ENCODE results near the gene TP53. TPM values are rescaled to one million over a fixed set of nuclear protein-coding genes. Genes with fewer than 3 reads are reported as not detected.

TP53 gene
- total RNA-seq, 2 experiments from 2014 or later, result 123 to 129 TPM

GRCh38 chr17:7686222-7687071 lies 843 bp downstream of the TP53 start:
- peaks cover 32% of the 10 kb centered on the region for H3K36me3 Mint-ChIP-seq
- H3K9me3 Mint-ChIP-seq, result no peaks in the 10 kb centered on the region
- DNase-seq, result peak; percentile 85
- ChIA-PET POLR2A (interaction anchor here (0.6 to 5.3 kb wide), 34 partner anchors 17 to 562 kb away, joined by 3 to 56 read pairs (median 5); partner anchors contain the start of genes ATP1B2, CD68, CTC1 and CYB5D1), CTCF (interaction anchor here (0.6 to 5.8 kb wide), 24 partner anchors 13 to 640 kb away, joined by 3 to 61 read pairs (median 6); partner anchors contain the start of genes ATP1B2, FXR2, MPDU1 and PLSCR3)
- H3K27me3 Mint-ChIP-seq, result no peaks in the 10 kb centered on the region
- H3K27ac Mint-ChIP-seq, result peak overlapping the region; percentile 100
- H3K4me3 Mint-ChIP-seq, result peak overlapping the region; percentile 100
- intact Hi-C loops (cut with micrococcal nuclease), result loop anchor here (1.0 to 10.0 kb wide), 10 partner anchors 71 to 748 kb away; partner anchors contain the start of genes CTDNEP1, EIF5A, ELP5 and KDM6B
- peaks cover 35% of the 10 kb centered on the region for H3K4me1 Mint-ChIP-seq (ENCODE audit: low read depth)

DNA sequence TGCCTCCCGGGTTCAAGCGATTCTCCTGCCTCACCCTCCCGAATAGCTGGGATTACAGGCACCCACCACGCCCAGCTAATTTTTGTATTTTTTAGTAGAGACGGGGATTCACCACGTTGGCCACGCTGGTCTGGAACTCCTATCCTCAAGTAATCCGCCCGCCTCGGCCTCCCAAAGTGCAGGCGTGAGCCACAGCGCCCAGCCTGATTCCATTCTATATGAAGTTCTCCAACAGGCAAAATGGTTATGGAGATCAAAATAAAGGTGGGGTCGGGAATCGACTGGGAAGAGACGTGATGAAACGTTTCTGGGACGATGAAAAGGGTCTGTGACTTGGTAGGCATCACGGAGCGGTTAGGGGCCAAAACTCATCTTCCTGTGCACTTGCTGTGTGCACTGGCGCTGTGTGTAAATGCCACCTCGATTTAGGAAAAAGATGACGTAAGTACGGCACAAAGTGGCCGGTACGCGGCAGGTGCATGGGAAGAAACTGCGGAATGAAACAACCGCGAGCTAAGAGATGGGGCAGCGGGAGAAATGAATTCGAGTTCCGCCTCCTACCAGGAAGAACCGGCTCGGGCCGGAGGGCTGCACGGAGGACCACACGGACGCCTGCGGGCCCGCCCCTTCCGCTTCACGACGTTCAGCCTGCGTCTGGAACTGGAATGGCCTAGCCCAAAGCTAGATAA lies 1.6 kb downstream of the TP53 start:
- Mint-ChIP-seq H3K9me3 (no peaks in the 10 kb centered on the region), H3K27me3 (no peaks in the 10 kb centered on the region), H3K4me3 (peak overlapping the region; percentile 100), H3K36me3 (peaks cover 29% of the 10 kb centered on the region), H3K4me1 (ENCODE audit: low read depth) (peaks cover 35% of the 10 kb centered on the region), H3K27ac (peak overlapping the region; percentile 100)
- ChIA-PET CTCF (interaction anchor here (0.6 to 5.8 kb wide), 15 partner anchors 12 to 388 kb away, joined by 3 to 61 read pairs (median 10); partner anchors contain the start of genes FXR2, MPDU1, SAT2 and SHBG), POLR2A (interaction anchor here (0.7 to 5.3 kb wide), 22 partner anchors 16 to 488 kb away, joined by 3 to 56 read pairs (median 7); partner anchors contain the start of genes ATP1B2, CD68, CYB5D1 and FXR2)
- DNase-seq, result peak; percentile 95
- intact Hi-C loops (cut with micrococcal nuclease), result loop anchor here (1.0 to 10.0 kb wide), 10 partner anchors 70 to 749 kb away; partner anchors contain the start of genes CTDNEP1, EIF5A, ELP5 and KDM6B

GRCh38 chr17:7684851-7685532 lies 2.3 kb downstream of the TP53 start:
- Mint-ChIP-seq H3K27me3 (no peaks in the 10 kb centered on the region), H3K36me3 (peaks cover 26% of the 10 kb centered on the region), H3K9me3 (no peaks in the 10 kb centered on the region), H3K27ac (peak overlapping the region; percentile 100), H3K4me1 (ENCODE audit: low read depth) (peaks cover 31% of the 10 kb centered on the region), H3K4me3 (peak overlapping the region; percentile 100)
- ChIA-PET CTCF (interaction anchor here (0.7 to 4.5 kb wide), 6 partner anchors 12 to 638 kb away, joined by 3 to 15 read pairs (median 6); partner anchors contain the start of gene TMEM102), POLR2A (interaction anchor here (0.8 to 5.3 kb wide), 4 partner anchors 58 to 132 kb away, joined by 3 to 56 read pairs (median 21); partner anchors contain the start of genes MPDU1 and SAT2)
- intact Hi-C loops (cut with micrococcal nuclease), result loop anchor here (5.0 to 10.0 kb wide), 3 partner anchors 203 to 750 kb away; partner anchors contain the start of genes CTDNEP1, ELP5, NDEL1 and POLR2A
- DNase-seq, result no peak

GRCh38 chr17:7677388-7678067 lies 9.8 kb downstream of the TP53 start:
- Mint-ChIP-seq H3K36me3 (peaks cover 30% of the 10 kb centered on the region), H3K4me1 (ENCODE audit: low read depth) (peaks cover 2% of the 10 kb centered on the region), H3K9me3 (peaks cover 9% of the 10 kb centered on the region), H3K4me3 (no peak overlapping the region), H3K27ac (no peak overlapping the region), H3K27me3 (no peaks in the 10 kb centered on the region)
- POLR2A ChIA-PET, result interaction anchor here (0.6 kb wide), 1 partner anchor 778 kb away, joined by 3 read pairs; no protein-coding TSS in a partner anchor
- DNase-seq, result no peak
- intact Hi-C loops (cut with micrococcal nuclease), result no loop called here
- CTCF ChIA-PET, result no interaction called here

GRCh38 chr17:7676533-7676932 lies 10.8 kb downstream of the TP53 start:
- Mint-ChIP-seq H3K4me1 (ENCODE audit: low read depth) (no peaks in the 10 kb centered on the region), H3K4me3 (no peak overlapping the region), H3K27me3 (no peaks in the 10 kb centered on the region), H3K36me3 (peaks cover 32% of the 10 kb centered on the region), H3K9me3 (peaks cover 9% of the 10 kb centered on the region), H3K27ac (no peak overlapping the region)
- ChIA-PET CTCF (no interaction called here), POLR2A (no interaction called here)
- no peak for DNase-seq
- intact Hi-C loops (cut with micrococcal nuclease), result no loop called here

- ChIA-PET CTCF (no interaction called here), POLR2A (interaction anchor here (0.7 kb wide), 1 partner anchor 26 kb away, joined by 3 read pairs; no protein-coding TSS in a partner anchor)
- intact Hi-C loops (cut with micrococcal nuclease), result no loop called here
- H3K36me3 Mint-ChIP-seq, result peaks cover 39% of the 10 kb centered on the region
- DNase-seq, result no peak
- H3K9me3 Mint-ChIP-seq, result peaks cover 9% of the 10 kb centered on the region
- no peak overlapping the region for H3K4me3 Mint-ChIP-seq
- no peaks in the 10 kb centered on the region for H3K4me1 Mint-ChIP-seq (ENCODE audit: low read depth)
- H3K27me3 Mint-ChIP-seq, result no peaks in the 10 kb centered on the region
- no peak overlapping the region for H3K27ac Mint-ChIP-seq
Observed at GRCh38 chr17:7674934-7675333, 12.4 kb downstream of the TP53 start.

DNA sequence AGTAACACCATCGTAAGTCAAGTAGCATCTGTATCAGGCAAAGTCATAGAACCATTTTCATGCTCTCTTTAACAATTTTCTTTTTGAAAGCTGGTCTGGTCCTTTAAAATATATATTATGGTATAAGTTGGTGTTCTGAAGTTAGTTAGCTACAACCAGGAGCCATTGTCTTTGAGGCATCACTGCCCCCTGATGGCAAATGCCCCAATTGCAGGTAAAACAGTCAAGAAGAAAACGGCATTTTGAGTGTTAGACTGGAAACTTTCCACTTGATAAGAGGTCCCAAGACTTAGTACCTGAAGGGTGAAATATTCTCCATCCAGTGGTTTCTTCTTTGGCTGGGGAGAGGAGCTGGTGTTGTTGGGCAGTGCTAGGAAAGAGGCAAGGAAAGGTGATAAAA lies 14.1 kb downstream of the TP53 start:
- Mint-ChIP-seq H3K27me3 (no peaks in the 10 kb centered on the region), H3K4me3 (no peak overlapping the region), H3K9me3 (peaks cover 9% of the 10 kb centered on the region), H3K4me1 (ENCODE audit: low read depth) (no peaks in the 10 kb centered on the region), H3K36me3 (peaks cover 42% of the 10 kb centered on the region), H3K27ac (no peak overlapping the region)
- ChIA-PET POLR2A (interaction anchor here (1.0 kb wide), 1 partner anchor 46 kb away, joined by 3 read pairs; the partner anchor contains the start of gene SAT2), CTCF (interaction anchor here (1.1 to 3.4 kb wide), 15 partner anchors 11 to 318 kb away, joined by 3 to 21 read pairs (median 5); partner anchors contain the start of genes FXR2, SAT2, SHBG and TP53)
- DNase-seq, result peak; percentile 68
- intact Hi-C loops (cut with micrococcal nuclease), result no loop called here

DNA sequence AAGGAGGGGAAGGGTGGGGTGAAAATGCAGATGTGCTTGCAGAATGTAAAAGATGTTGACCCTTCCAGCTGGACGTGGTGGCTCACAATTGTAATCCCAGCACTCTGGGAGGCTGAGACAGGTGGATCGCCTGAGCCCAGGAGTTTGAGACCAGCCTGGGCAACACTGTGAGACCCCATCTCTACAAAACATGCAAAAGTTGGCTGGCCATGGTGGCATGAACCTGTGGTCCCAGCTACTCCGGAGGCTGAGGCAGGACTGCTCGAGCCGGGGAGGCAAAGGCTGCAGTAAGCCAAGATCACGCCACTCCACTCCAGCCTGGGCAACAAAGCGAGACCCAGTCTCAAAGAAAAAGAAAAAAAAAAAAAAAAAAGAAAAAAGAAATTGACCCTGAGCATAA lies 18.8 kb downstream of the TP53 start:
- ChIA-PET POLR2A (no interaction called here), CTCF (no interaction called here)
- DNase-seq, result no peak

DNA sequence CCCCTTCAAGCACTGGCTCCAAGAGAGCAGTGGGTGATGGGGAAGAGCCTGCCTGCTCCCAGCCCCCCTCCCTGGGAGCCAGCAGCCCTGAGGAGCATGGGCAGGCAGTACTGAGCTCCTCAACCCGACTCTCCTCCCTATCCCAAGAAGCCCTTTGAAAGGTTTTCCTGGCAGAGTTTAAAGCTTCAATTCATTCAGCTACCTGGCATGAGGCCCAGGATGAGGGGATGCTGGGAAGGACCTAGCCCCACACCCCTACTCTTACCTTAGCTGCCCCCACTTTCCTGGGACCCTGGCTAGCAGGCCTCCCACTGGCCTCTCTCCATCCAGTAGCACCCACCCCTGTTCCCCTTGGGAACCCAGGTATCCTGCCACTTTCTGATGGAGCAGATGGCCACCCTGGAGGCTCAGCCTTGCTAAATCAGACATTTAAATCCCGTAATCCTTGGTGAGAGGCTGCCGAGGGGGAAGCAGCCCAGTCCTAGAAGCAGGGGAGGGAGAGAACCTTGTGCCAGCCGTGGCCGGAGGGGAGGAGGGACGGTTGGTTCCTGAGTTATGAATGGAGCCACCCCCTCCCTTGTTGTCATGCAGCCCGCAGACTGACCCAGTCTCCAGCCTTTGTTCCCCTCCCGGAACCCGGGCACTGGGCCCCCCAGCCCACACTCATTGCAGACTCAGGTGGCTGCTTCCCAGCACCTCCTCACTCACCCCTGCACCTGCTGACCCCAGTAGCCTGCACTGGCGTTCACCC lies 19.5 kb downstream of the TP53 start:
- Mint-ChIP-seq H3K27ac (no peak overlapping the region), H3K36me3 (peaks cover 18% of the 10 kb centered on the region), H3K27me3 (no peaks in the 10 kb centered on the region), H3K9me3 (no peaks in the 10 kb centered on the region), H3K4me3 (no peak overlapping the region), H3K4me1 (ENCODE audit: low read depth) (no peaks in the 10 kb centered on the region)
- intact Hi-C loops (cut with micrococcal nuclease), result no loop called here
- POLR2A ChIA-PET, result interaction anchor here (1.0 kb wide), 1 partner anchor 20 kb away, joined by 3 read pairs; the partner anchor contains the start of gene TP53
- no peak for DNase-seq
- CTCF ChIA-PET, result interaction anchor here (0.6 kb wide), 2 partner anchors 116 to 158 kb away, joined by 3 read pairs; no protein-coding TSS in a partner anchor

More for the DNA sequence above, 18.8 kb downstream of the TP53 start:
- H3K36me3 Mint-ChIP-seq, result peaks cover 24% of the 10 kb centered on the region
- intact Hi-C loops (cut with micrococcal nuclease), result no loop called here
- H3K27ac Mint-ChIP-seq, result no peak overlapping the region
- no peaks in the 10 kb centered on the region for H3K27me3 Mint-ChIP-seq
- peaks cover 3% of the 10 kb centered on the region for H3K9me3 Mint-ChIP-seq
- no peak overlapping the region for H3K4me3 Mint-ChIP-seq
- H3K4me1 Mint-ChIP-seq (ENCODE audit: low read depth), result no peaks in the 10 kb centered on the region

DNA sequence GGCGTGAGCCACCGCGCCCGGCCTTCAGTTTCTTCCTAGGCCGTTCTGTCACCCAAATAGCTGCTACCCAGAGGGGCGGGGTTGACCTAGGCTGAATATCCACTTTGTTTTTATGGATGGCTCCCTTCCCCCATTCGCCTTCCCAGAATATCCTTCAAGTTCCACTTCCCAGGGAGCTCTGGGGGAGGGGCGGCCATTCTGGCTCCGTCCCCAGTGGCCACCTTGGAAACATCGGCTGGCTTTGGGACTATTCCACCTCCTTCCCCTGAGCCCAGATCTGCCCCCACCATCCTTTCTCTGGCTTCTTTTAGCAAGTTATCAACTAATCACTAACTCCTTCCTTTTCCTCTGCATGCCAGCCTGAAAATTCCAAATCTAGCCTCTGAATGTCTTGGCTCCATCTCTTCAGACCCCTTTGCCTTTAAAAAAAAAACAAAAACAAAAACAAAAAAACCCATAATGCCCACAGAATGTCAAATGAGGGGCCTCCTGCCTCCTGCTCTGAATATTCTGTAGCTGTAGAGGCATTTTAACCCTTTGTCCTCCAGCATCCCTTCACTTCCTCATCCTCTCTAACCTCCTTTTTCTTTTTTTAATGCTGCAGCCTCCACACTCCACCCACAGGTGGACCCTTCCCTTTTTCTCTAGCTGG lies 30.2 kb downstream of the TP53 start:
- H3K9me3 Mint-ChIP-seq, result no peaks in the 10 kb centered on the region
- intact Hi-C loops (cut with micrococcal nuclease), result no loop called here
- no peaks in the 10 kb centered on the region for H3K4me1 Mint-ChIP-seq (ENCODE audit: low read depth)
- POLR2A ChIA-PET, result interaction anchor here (0.7 kb wide), 1 partner anchor 126 kb away, joined by 4 read pairs; no protein-coding TSS in a partner anchor
- peaks cover 13% of the 10 kb centered on the region for H3K27me3 Mint-ChIP-seq
- H3K27ac Mint-ChIP-seq, result no peak overlapping the region
- H3K36me3 Mint-ChIP-seq, result no peaks in the 10 kb centered on the region
- H3K4me3 Mint-ChIP-seq, result no peak overlapping the region
- CTCF ChIA-PET, result interaction anchor here (1.0 kb wide), 1 partner anchor 25 kb away, joined by 3 read pairs; no protein-coding TSS in a partner anchor
- DNase-seq, result no peak

All from activated CD4-positive, alpha-beta memory T cell treated with anti-CD3 and anti-CD28 coated beads for 36 hours (primary cell).